GM23248 (cell line): ENCODE measurements around the gene CDYL.

Source experiments
- EZH2 ChIP-seq: fragments of 200-600 bp; sonication (generic); IDR thresholded peaks from 2 replicates; pipeline ENCODE4 v1.6.1; 2018; ENCODE audit warnings: antibody characterized with exemption, mild to moderate bottlenecking; ENCODE audit not compliant: insufficient read depth, poor library complexity, severe bottlenecking
- EZH2phosphoT487 ChIP-seq: fragments of 200-600 bp; sonication (generic); IDR thresholded peaks from 2 replicates; pipeline ENCODE4 v1.6.1; 2018; ENCODE audit warnings: antibody characterized with exemption, moderate library complexity, mild to moderate bottlenecking, low read depth; ENCODE audit not compliant: insufficient read depth

DNA sequence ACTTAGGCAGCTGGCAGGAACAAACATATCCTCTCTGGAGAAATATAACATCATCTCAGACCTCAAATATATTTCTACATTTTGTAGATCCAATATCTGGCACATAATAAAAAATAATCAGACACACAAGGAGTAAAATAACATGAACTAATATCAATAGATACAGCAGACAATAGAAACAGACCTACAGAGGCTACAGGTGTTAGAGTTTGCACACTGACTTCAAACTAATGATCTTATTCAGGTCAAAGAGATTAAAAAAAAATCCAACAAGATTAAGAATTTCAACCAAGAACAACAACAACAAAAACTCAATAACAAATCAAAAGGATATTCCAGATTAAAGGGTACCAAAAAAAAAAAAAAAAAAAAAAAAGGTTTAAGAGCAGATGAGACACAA lies 13.9 kb upstream of the CDYL start:
- no peak for TF ChIP-seq EZH2phosphoT487
- no peak for TF ChIP-seq EZH2
